Retinal pigment epithelial cell (primary cell): ENCODE data around the gene DNAH17.

Experiments used
- DNase-seq: peaks from one replicate; pipeline ENCODE4 v3.0.0-alpha.2; 2010; ENCODE audit warnings: low read depth
- H3K4me3 ChIP-seq: 2 replicates; pipeline ENCODE4 v1.5.1; 2011; ENCODE audit warnings: mild to moderate bottlenecking, low read length, control low read depth, moderate library complexity
- CTCF ChIP-seq: conservative IDR thresholded peaks from 2 replicates; pipeline ENCODE4 v1.5.1; 2011; ENCODE audit warnings: low read depth, low read length, control low read depth, inconsistent platforms

DNAH17 gene

DNA sequence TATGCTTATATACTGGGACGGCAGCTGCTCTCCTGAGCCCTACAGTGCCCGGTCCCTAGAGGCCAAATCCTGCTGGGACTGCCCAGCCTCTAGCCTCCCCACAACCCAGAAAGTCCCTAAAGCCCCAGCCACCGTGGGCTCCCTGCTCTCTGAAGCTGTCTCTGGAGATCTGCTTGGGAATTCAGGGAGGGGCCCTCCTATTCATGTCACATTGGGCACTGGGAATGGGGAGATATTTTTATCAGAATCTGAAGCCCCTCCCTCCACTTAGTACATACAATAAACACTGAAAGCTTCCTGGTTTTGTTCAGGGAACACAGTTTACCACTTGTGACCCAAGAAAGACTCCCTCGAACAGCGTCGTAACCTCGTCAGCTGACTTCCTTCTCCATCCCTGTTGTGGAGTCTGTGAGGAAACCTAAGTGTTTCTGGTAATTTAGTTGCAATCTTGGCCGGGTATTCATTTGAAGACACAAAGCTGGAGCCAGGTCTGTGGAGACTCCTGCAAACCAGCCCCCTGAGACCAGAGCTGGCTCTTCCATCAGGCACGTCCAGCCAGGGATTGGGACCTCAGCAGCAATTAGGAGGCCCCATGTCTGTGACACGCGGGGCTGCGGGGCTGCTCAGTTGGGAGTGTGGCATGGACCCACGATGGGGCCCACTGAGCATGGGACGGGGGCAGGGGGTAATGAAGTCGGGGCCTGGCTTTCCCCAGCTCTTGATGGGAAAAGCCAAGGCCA is 160.2 kb downstream of the DNAH17 start:
- TF ChIP-seq CTCF: no peak
- DNase-seq: no peak
- no peak overlapping the region for H3K4me3 ChIP-seq

GRCh38 chr17:78415821-78416711 is 161.1 kb downstream of the DNAH17 start:
- no peak for DNase-seq
- no peak overlapping the region for H3K4me3 ChIP-seq
- no peak for TF ChIP-seq CTCF

- no peak for TF ChIP-seq CTCF
- no peak for DNase-seq
- H3K4me3 ChIP-seq: no peak overlapping the region
These were observed 162.7 kb downstream of the DNAH17 start for GRCh38 chr17:78414178-78415162.

DNA sequence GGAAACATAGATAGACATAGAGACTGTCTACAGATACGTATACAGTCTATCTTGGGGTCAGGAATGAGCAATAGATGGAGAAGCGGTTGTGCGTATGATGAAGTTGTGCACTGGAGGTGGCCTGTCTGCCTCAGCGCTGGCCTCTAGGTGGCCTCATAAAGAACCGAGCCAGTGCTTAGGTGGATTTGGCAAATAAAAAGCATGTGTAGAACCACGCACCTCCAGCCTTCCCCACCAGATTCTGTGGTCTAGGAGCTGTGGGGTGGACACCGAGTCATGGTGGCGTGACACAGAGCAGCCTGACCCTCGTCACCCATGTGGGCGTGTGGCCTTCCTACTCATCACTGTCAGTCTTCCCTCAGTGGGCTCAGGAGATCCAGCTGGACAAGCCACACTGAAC is 164.8 kb downstream of the DNAH17 start:
- H3K4me3 ChIP-seq: no peak overlapping the region
- no peak for DNase-seq

DNA sequence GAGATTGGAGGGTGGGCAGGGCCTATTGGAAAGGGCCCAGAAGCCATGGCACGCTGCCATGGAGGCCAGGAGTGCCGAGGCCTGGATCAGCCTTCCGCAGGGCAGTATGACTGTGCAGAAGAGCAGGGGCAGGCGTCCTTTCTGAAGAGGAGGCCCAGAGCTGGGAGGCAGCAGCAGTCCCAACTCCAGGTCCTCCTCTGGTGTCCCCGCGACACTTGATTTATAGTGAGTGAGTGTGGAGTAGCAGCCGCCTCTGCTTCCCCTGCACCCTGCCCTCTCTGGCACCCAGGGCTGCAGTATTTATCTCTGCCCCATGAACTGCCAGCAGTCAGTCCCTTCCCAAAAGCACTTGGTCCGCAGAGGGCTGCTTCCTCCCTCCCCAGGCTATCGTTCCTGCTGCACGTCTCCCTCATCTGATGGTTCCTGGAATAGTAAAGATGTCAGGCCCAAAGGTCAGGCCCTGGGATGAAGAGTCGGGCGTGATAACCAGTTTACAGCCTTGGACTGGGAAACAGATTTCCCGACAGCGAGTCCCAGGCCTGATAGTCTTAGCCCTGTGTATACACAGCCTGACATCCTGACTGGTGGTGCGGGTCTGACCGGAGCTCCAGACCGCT is 165.8 kb downstream of the DNAH17 start:
- DNase-seq: no peak

More for the DNA sequence above, 164.8 kb downstream of the DNAH17 start:
- peak; percentile 55 for TF ChIP-seq CTCF

More for the DNA sequence above, 165.8 kb downstream of the DNAH17 start:
- TF ChIP-seq CTCF: no peak
- H3K4me3 ChIP-seq: no peak overlapping the region
